CD4-positive, alpha-beta T cell treated with Interferon gamma for 1 hour (primary cell): ENCODE results near the gene HOXB3.
A peak's percentile ranks its signal among the peaks of the same experiment; 100 is the strongest.
"Not testable (repeated sequence)": the region's sequence is repeated elsewhere in the genome, so short reads cannot be mapped to it uniquely, and the experiment has no call there.

Experiments used
- DNase-seq: peaks from one replicate; pipeline ENCODE4 v3.0.0-alpha.2; 2020

The HOXB3 gene

GRCh38 chr17:48517478-48517877, 72.6 kb downstream of the HOXB3 start:
- DNase-seq = no peak

- DNase-seq = no peak
Observed at GRCh38 chr17:48515925-48516900, 73.8 kb downstream of the HOXB3 start.

GRCh38 chr17:48514477-48514876, 75.6 kb downstream of the HOXB3 start:
- DNase-seq = no peak

- no peak for DNase-seq
Observed at GRCh38 chr17:48513666-48514455, 76.2 kb downstream of the HOXB3 start.

GRCh38 chr17:48513097-48513496, 76.9 kb downstream of the HOXB3 start:
- no peak for DNase-seq

GRCh38 chr17:48510761-48511604, 79.1 kb downstream of the HOXB3 start:
- no peak for DNase-seq

GRCh38 chr17:48510381-48510760, 79.7 kb downstream of the HOXB3 start:
- no peak for DNase-seq

- DNase-seq = not testable (repeated sequence)
Observed at GRCh38 chr17:48509708-48510107, 80.3 kb downstream of the HOXB3 start.

GRCh38 chr17:48506246-48506645, 83.8 kb downstream of the HOXB3 start:
- no peak for DNase-seq

- peak; percentile 56 for DNase-seq
Observed at GRCh38 chr17:48505788-48506187, 84.3 kb downstream of the HOXB3 start.

GRCh38 chr17:48504953-48505352, 85.1 kb downstream of the HOXB3 start:
- no peak for DNase-seq

- no peak for DNase-seq
Observed at GRCh38 chr17:48503747-48504146, 86.3 kb downstream of the HOXB3 start.

- DNase-seq = no peak
Observed at GRCh38 chr17:48502901-48503300, 87.1 kb downstream of the HOXB3 start.

- no peak for DNase-seq
Observed at GRCh38 chr17:48502312-48502711, 87.7 kb downstream of the HOXB3 start.

GRCh38 chr17:48500435-48501426, 89.3 kb downstream of the HOXB3 start:
- no peak for DNase-seq

GRCh38 chr17:48499735-48500434, 90.2 kb downstream of the HOXB3 start:
- no peak for DNase-seq

- DNase-seq = no peak
Observed at GRCh38 chr17:48499248-48499647, 90.8 kb downstream of the HOXB3 start.
